ENCODE measurements around the gene CRACR2B.

DNA sequence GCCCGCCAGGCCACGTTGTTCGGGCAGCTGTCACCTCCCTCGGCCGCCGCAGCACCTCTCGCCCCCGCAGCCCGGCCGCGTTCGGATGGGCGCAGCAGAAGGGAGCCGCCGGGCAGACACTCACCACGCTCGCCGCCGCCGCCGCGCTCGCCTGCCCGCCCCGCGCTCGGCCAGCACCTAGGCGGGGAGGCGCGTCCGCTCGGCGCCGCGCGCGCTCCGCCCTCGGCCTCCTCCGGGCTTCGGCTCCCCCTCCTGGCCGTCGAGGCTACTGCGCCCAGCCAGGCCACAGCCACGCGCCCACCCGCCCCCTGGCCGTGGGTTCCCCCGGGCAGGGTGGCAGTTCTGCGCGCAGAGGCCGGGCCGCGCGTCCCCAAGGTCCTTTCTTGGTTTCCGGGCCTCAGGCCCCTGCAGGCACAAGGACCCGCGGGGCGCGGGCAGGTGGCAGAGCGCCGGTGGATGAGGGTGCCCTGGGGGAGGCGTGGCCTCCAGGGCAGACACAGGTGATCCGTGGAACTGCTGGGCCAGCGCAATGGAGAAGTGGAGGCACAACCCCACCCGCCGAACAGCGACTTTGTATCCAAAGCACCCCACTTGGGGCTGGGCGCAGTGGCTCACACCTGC is 29.5 kb upstream of the CRACR2B start, which contains the start of gene SLC25A22:
- no peak for TF ChIP-seq POLR2A (IDR thresholded peaks at IDR 0.05)
- TF ChIP-seq, protein P1, sequence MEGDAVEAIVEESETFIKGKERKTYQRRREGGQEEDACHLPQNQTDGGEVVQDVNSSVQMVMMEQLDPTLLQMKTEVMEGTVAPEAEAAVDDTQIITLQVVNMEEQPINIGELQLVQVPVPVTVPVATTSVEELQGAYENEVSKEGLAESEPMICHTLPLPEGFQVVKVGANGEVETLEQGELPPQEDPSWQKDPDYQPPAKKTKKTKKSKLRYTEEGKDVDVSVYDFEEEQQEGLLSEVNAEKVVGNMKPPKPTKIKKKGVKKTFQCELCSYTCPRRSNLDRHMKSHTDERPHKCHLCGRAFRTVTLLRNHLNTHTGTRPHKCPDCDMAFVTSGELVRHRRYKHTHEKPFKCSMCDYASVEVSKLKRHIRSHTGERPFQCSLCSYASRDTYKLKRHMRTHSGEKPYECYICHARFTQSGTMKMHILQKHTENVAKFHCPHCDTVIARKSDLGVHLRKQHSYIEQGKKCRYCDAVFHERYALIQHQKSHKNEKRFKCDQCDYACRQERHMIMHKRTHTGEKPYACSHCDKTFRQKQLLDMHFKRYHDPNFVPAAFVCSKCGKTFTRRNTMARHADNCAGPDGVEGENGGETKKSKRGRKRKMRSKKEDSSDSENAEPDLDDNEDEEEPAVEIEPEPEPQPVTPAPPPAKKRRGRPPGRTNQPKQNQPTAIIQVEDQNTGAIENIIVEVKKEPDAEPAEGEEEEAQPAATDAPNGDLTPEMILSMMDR (IDR thresholded peaks at IDR 0.05 in 4 of 5, conservative IDR thresholded peaks at IDR 0.05 in 1 of 5), result peak; percentile 73 to 97 (median 92)
